Measurements from ENCODE around the gene PRRX2. TPM values are rescaled to one million over a fixed set of nuclear protein-coding genes. Genes with fewer than 3 reads are reported as not detected.

Gene PRRX2
- total RNA-seq, 1 donor from 2014 or later: 3.1 TPM

DNA sequence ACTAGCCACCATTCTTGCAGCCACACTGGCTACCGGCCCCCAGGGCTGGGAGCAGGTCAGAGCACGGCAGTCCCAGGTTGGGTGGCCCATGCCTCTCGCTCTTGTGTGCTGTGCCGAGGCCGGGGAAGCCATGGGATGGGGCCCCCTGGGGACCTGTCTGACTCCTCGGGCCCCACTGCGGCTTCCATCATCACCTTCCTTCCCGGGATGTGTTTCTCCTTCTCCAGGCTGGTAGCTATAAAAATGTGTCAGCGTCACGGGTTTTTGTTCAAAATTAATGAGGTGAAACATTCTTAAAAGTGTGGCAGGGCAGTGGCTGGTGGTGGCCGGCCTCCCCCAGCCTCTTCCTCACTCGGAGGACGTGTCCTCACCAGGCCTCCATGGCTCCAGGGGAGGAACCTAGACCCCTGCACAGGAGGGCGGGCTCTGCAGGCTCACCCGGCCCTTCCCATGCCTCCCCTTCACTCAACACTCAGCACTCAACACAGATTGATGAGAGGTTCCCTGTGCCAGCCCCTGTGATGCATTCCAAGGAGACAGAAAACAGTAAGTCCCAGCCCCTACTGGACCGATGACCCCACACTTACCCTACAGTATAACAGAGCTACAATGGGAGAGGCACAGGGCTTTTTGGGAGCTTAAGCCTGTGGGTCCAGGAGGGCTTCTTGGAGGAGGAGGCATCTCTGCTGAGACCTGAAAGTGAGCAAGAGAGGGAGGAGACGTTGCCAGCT is 44.2 kb downstream of the PRRX2 start:
- Histone ChIP-seq H3K27me3 (ENCODE audit: control insufficient read depth in 3 of 3, insufficient read depth in 3 of 3, low read length in 3 of 3) (peaks cover 0 to 8% (median 6%) of the 10 kb centered on the region in 3 donors), H3K9me3 (ENCODE audit: control insufficient read depth in 3 of 3, low read length in 3 of 3) (no peaks in the 10 kb centered on the region), H3K4me3 (ENCODE audit: low read length in 3 of 3) (no peak overlapping the region), H3K36me3 (ENCODE audit: control insufficient read depth in 3 of 3, insufficient read depth in 3 of 3, low read length in 3 of 3) (no peaks in the 10 kb centered on the region), H3K9ac (ENCODE audit: low read depth in 1 of 3, low read length in 3 of 3) (no peak overlapping the region), H3K4me1 (ENCODE audit: control insufficient read depth in 3 of 3, insufficient read depth in 3 of 3, low read length in 3 of 3) (peaks cover 5 to 8% (median 7%) of the 10 kb centered on the region in 3 donors), H3K27ac (ENCODE audit: low read depth, low read length) (no peak overlapping the region)

DNA sequence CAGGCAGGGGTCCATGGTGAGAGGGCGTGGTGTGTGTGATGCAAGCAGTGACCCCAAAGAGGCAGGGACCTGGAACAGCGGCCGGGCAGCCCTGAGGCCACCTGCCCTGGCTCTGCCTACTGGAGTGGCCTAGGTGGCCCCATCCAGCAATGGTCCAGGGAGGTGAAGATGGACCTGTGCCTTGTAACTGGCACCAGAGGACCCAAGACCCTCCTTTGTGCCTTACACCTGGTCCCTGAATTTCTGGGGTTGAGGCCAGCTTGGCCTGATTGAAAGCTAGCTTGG is 44.7 kb downstream of the PRRX2 start:
- H3K9me3 ChIP-seq (ENCODE audit: control insufficient read depth in 3 of 3, low read length in 3 of 3): no peaks in the 10 kb centered on the region
- H3K27me3 ChIP-seq (ENCODE audit: control insufficient read depth in 3 of 3, insufficient read depth in 3 of 3, low read length in 3 of 3): peaks cover 0 to 9% (median 8%) of the 10 kb centered on the region in 3 donors
- no peaks in the 10 kb centered on the region for H3K36me3 ChIP-seq (ENCODE audit: control insufficient read depth in 3 of 3, insufficient read depth in 3 of 3, low read length in 3 of 3)
- peaks cover 5 to 8% (median 7%) of the 10 kb centered on the region in 3 donors for H3K4me1 ChIP-seq (ENCODE audit: control insufficient read depth in 3 of 3, insufficient read depth in 3 of 3, low read length in 3 of 3)
- H3K9ac ChIP-seq (ENCODE audit: low read depth in 1 of 3, low read length in 3 of 3): no peak overlapping the region
- H3K27ac ChIP-seq (ENCODE audit: low read depth, low read length): no peak overlapping the region
- H3K4me3 ChIP-seq (ENCODE audit: low read length in 3 of 3): no peak overlapping the region

DNA sequence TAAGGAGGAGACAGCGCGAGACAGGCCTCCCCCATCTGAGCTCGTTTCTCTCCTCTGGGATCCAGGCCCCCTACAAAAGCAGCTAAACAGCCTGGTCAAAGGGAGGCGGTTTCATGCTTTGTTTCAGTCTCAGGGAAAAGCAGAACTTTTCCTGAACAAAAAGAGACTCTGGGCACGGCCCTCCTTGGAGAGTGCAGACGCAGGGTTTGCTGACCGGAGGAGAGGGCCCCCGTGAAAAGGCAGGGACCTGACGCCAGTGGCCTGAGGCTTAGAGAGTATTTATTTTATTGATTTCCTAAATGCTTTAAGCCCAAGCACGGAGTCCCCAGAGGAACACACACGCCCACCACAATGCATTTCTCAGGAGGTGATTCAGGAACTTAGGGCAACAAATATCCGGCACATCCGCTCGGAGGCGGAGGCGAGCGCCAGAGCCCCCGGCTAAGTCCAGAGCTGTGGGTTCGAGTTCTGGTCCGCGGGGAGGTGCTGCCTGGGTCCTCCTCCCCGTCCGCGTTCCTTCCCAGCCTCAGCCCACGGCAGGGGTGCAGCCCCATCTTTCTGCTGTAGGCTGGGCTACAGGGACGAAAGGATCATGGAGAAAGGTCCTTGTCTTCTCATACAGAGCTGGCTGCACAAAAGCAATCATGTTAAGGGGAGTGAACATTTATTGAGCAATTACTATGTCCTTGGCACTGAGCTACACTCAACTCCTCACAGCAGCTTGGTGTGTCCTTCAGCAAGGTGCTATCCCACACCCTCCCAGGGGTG is 47.4 kb downstream of the PRRX2 start:
- Histone ChIP-seq H3K27ac (ENCODE audit: low read depth, low read length) (peak overlapping the region; percentile 47), H3K4me3 (ENCODE audit: low read length in 3 of 3) (no peak overlapping the region), H3K27me3 (ENCODE audit: control insufficient read depth in 3 of 3, insufficient read depth in 3 of 3, low read length in 3 of 3) (peaks cover 0 to 9% (median 8%) of the 10 kb centered on the region in 3 donors), H3K9ac (ENCODE audit: low read depth in 1 of 3, low read length in 3 of 3) (peak overlapping the region in 1 of 3 donors; percentile 40), H3K4me1 (ENCODE audit: control insufficient read depth in 3 of 3, insufficient read depth in 3 of 3, low read length in 3 of 3) (peaks cover 5 to 8% (median 7%) of the 10 kb centered on the region in 3 donors), H3K36me3 (ENCODE audit: control insufficient read depth in 3 of 3, insufficient read depth in 3 of 3, low read length in 3 of 3) (no peaks in the 10 kb centered on the region), H3K9me3 (ENCODE audit: control insufficient read depth in 3 of 3, low read length in 3 of 3) (no peaks in the 10 kb centered on the region)

DNA sequence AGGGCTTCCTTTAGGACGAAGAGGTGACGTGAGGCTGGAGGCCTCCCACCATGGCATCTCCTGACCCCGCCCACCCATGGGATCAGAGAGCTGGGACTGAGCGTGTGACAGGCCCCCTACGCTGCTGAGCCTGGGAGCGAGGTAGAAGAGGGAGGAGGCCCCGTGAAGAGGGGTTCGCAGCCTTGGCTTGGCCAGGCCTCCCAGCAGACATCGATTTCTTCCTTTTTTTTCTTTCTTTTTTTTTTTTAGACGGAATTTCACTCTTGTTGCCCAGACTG is 47.9 kb downstream of the PRRX2 start:
- Histone ChIP-seq H3K4me1 (ENCODE audit: control insufficient read depth in 3 of 3, insufficient read depth in 3 of 3, low read length in 3 of 3) (peaks cover 5 to 8% (median 7%) of the 10 kb centered on the region in 3 donors), H3K27me3 (ENCODE audit: control insufficient read depth in 3 of 3, insufficient read depth in 3 of 3, low read length in 3 of 3) (peaks cover 0 to 9% (median 8%) of the 10 kb centered on the region in 3 donors), H3K27ac (ENCODE audit: low read depth, low read length) (no peak overlapping the region), H3K36me3 (ENCODE audit: control insufficient read depth in 3 of 3, insufficient read depth in 3 of 3, low read length in 3 of 3) (no peaks in the 10 kb centered on the region), H3K9me3 (ENCODE audit: control insufficient read depth in 3 of 3, low read length in 3 of 3) (no peaks in the 10 kb centered on the region), H3K4me3 (ENCODE audit: low read length in 3 of 3) (no peak overlapping the region), H3K9ac (ENCODE audit: low read depth in 1 of 3, low read length in 3 of 3) (no peak overlapping the region)

DNA sequence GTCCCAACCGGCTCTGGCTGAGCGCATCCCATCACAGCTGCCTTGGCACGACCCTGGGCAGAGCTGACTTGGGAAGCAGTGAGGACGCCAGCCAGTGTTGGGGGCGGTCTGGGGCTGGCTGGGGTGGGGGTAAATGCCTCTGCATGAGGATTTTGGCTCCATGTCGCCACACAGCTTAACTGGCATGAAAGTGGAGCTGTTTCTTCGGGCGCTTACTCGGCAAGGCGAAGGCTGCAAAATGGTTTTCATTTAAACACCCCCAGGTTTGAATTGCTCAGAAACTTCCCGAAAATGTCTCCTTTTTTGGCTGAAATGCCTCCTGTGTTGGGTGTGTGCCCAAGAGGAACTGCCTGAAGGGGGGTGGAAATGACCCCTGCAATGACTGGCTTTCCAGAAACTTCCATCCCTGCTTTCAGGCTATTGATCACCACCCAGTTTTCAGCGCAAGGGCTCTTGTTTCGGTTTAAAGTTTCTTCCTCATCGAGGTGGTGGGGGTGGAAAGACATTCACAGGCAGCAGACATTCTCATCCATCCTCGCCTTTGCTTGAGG is 49.1 kb downstream of the PRRX2 start:
- Histone ChIP-seq H3K27ac (ENCODE audit: low read depth, low read length) (no peak overlapping the region), H3K4me1 (ENCODE audit: control insufficient read depth in 3 of 3, insufficient read depth in 3 of 3, low read length in 3 of 3) (peaks cover 5 to 8% (median 7%) of the 10 kb centered on the region in 3 donors), H3K36me3 (ENCODE audit: control insufficient read depth in 3 of 3, insufficient read depth in 3 of 3, low read length in 3 of 3) (no peaks in the 10 kb centered on the region), H3K9me3 (ENCODE audit: control insufficient read depth in 3 of 3, low read length in 3 of 3) (no peaks in the 10 kb centered on the region), H3K9ac (ENCODE audit: low read depth in 1 of 3, low read length in 3 of 3) (no peak overlapping the region), H3K27me3 (ENCODE audit: control insufficient read depth in 3 of 3, insufficient read depth in 3 of 3, low read length in 3 of 3) (peaks cover 8 to 19% (median 18%) of the 10 kb centered on the region in 3 donors), H3K4me3 (ENCODE audit: low read length in 3 of 3) (peak overlapping the region in 1 of 3 donors; percentile 29)

DNA sequence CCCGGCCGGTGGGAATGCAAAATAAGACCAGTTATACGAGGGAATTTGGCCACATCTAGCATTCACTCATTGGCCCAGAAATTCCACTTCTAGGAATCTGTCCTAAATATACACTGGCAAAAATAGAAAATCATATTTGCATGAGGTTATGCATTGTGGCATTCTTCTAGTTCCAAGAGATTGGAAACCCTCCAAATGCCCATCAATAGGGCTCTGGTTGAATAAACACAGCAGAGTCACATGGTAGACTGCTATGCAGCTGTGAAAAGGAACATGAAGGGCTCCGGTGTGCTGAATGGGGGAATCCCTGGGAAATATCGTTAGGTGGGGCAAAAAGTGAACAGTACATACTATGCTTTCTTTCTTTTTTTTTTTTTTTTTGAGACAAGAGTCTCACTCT is 50.6 kb downstream of the PRRX2 start:
- Histone ChIP-seq H3K27ac (ENCODE audit: low read depth, low read length) (no peak overlapping the region), H3K9ac (ENCODE audit: low read depth in 1 of 3, low read length in 3 of 3) (no peak overlapping the region), H3K9me3 (ENCODE audit: control insufficient read depth in 3 of 3, low read length in 3 of 3) (no peaks in the 10 kb centered on the region), H3K27me3 (ENCODE audit: control insufficient read depth in 3 of 3, insufficient read depth in 3 of 3, low read length in 3 of 3) (peaks cover 11 to 29% (median 27%) of the 10 kb centered on the region in 3 donors), H3K4me1 (ENCODE audit: control insufficient read depth in 3 of 3, insufficient read depth in 3 of 3, low read length in 3 of 3) (peaks cover 5 to 8% (median 7%) of the 10 kb centered on the region in 3 donors), H3K36me3 (ENCODE audit: control insufficient read depth in 3 of 3, insufficient read depth in 3 of 3, low read length in 3 of 3) (no peaks in the 10 kb centered on the region), H3K4me3 (ENCODE audit: low read length in 3 of 3) (no peak overlapping the region)

DNA sequence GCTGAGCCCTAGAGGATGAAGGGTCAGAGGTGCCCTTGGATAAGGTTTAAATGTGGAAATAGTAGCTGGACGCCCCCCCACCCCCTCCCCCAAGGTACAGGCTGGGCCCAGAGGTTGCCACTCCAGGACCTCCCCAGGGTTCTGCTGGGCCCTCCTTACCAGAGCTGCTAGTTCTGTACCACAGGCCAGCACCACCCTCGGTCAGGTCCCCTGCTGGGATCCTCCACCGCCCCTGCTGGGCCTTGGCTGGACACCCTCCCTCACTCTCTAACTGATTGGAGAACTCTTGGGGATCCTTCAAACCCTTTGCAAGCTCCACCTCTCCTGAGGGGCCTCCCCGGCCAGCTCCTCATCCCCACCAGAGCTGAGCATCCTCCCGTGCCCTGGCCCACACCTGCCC is 52.5 kb downstream of the PRRX2 start:
- Histone ChIP-seq H3K9me3 (ENCODE audit: control insufficient read depth in 3 of 3, low read length in 3 of 3) (no peaks in the 10 kb centered on the region), H3K4me3 (ENCODE audit: low read length in 3 of 3) (no peak overlapping the region), H3K27me3 (ENCODE audit: control insufficient read depth in 3 of 3, insufficient read depth in 3 of 3, low read length in 3 of 3) (peaks cover 11 to 28% (median 25%) of the 10 kb centered on the region in 3 donors), H3K36me3 (ENCODE audit: control insufficient read depth in 3 of 3, insufficient read depth in 3 of 3, low read length in 3 of 3) (no peaks in the 10 kb centered on the region), H3K27ac (ENCODE audit: low read depth, low read length) (no peak overlapping the region), H3K4me1 (ENCODE audit: control insufficient read depth in 3 of 3, insufficient read depth in 3 of 3, low read length in 3 of 3) (peaks cover 0 to 3% (median 2%) of the 10 kb centered on the region in 3 donors), H3K9ac (ENCODE audit: low read depth in 1 of 3, low read length in 3 of 3) (no peak overlapping the region)

DNA sequence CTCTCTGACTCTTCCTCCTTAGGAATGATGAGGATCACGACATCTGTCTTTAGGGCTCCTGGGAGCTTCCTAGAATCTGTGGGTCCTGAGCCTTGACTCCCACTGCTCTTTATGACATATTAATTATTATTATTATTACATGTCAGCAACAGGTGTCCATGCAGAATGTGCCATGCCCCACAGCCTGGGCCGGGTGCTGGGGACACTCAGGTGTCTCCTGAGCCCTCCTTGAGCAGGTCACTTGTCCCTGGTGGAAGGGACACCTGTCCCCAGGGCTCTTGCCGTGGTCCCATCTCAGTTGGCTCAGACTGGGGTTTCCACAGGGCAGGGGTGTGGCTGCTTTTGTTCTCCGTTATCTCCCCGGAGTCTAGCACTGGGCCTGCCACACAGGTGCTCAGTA is 53.2 kb downstream of the PRRX2 start:
- no peaks in the 10 kb centered on the region for H3K36me3 ChIP-seq (ENCODE audit: control insufficient read depth in 3 of 3, insufficient read depth in 3 of 3, low read length in 3 of 3)
- no peak overlapping the region for H3K9ac ChIP-seq (ENCODE audit: low read depth in 1 of 3, low read length in 3 of 3)
- H3K4me1 ChIP-seq (ENCODE audit: control insufficient read depth in 3 of 3, insufficient read depth in 3 of 3, low read length in 3 of 3): no peaks in the 10 kb centered on the region
- peaks cover 11 to 26% (median 21%) of the 10 kb centered on the region in 3 donors for H3K27me3 ChIP-seq (ENCODE audit: control insufficient read depth in 3 of 3, insufficient read depth in 3 of 3, low read length in 3 of 3)
- no peak overlapping the region for H3K27ac ChIP-seq (ENCODE audit: low read depth, low read length)
- H3K9me3 ChIP-seq (ENCODE audit: control insufficient read depth in 3 of 3, low read length in 3 of 3): no peaks in the 10 kb centered on the region
- no peak overlapping the region for H3K4me3 ChIP-seq (ENCODE audit: low read length in 3 of 3)

DNA sequence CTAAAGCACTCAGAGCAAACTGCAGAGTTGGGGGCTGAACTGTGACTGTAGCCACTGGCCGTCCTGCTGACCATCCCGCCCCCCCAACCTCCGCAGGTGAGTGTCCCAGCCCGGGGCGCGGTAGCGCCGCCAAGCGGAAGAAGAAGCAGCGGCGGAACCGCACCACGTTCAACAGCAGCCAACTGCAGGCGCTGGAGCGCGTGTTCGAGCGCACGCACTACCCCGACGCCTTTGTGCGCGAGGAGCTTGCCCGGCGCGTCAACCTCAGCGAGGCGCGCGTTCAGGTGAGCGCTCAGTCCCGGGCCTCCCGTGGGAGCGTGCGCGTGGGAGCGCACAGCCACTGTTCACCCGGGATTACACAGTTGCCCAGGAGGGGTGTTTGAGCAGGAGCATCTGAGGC is 53.7 kb downstream of the PRRX2 start:
- Histone ChIP-seq H3K9me3 (ENCODE audit: control insufficient read depth in 3 of 3, low read length in 3 of 3) (no peaks in the 10 kb centered on the region), H3K27ac (ENCODE audit: low read depth, low read length) (no peak overlapping the region), H3K4me1 (ENCODE audit: control insufficient read depth in 3 of 3, insufficient read depth in 3 of 3, low read length in 3 of 3) (no peaks in the 10 kb centered on the region), H3K9ac (ENCODE audit: low read depth in 1 of 3, low read length in 3 of 3) (no peak overlapping the region), H3K36me3 (ENCODE audit: control insufficient read depth in 3 of 3, insufficient read depth in 3 of 3, low read length in 3 of 3) (no peaks in the 10 kb centered on the region), H3K4me3 (ENCODE audit: low read length in 3 of 3) (no peak overlapping the region), H3K27me3 (ENCODE audit: control insufficient read depth in 3 of 3, insufficient read depth in 3 of 3, low read length in 3 of 3) (peaks cover 11 to 26% (median 21%) of the 10 kb centered on the region in 3 donors)

All from skeletal muscle tissue (tissue), 4 donors.